Epithelial cell of proximal tubule (primary cell): ENCODE measurements around the gene NRN1. TPM values are rescaled to one million over a fixed set of nuclear protein-coding genes. Genes with fewer than 3 reads are reported as not detected.

Experiments
- DNase-seq: peaks from one replicate; pipeline ENCODE4 v3.0.0-alpha.2; 2011; ENCODE audit warnings: low read depth
- H3K4me3 ChIP-seq: 2 replicates; pipeline ENCODE4 v1.5.1; 2011; ENCODE audit warnings: low read depth, mild to moderate bottlenecking, low read length
- CTCF ChIP-seq: conservative IDR thresholded peaks from 2 replicates; pipeline ENCODE4 v1.5.1; 2012; ENCODE audit warnings: low read depth, mild to moderate bottlenecking, low read length
- total RNA-seq: library from RNA; depleted of rRNA; stranded (reverse); fragments of >200 nt; gene quantifications from 2 replicates; pipeline ENCODE4 v1.2.3, GENCODE V29; 2015

Gene NRN1
- total RNA-seq, 1 donor from 2014 or later = 1.1 TPM

GRCh38 chr6:6002005-6002847, 4.5 kb downstream of the NRN1 start:
- TF ChIP-seq CTCF = no peak

GRCh38 chr6:6001443-6001842, 5.3 kb downstream of the NRN1 start:
- TF ChIP-seq CTCF = no peak
- no peak for DNase-seq
- H3K4me3 ChIP-seq = no peak overlapping the region

More at GRCh38 chr6:6002005-6002847, 4.5 kb downstream of the NRN1 start:
- H3K4me3 ChIP-seq = no peak overlapping the region
- no peak for DNase-seq

- no peak overlapping the region for H3K4me3 ChIP-seq
- no peak for TF ChIP-seq CTCF
- DNase-seq = no peak
Observed at GRCh38 chr6:5999688-6000608, 6.8 kb downstream of the NRN1 start.

- no peak for DNase-seq
- no peak for TF ChIP-seq CTCF
- H3K4me3 ChIP-seq = no peak overlapping the region
Observed at GRCh38 chr6:5998711-5999687, 7.7 kb downstream of the NRN1 start.

- no peak for DNase-seq
- no peak overlapping the region for H3K4me3 ChIP-seq
- no peak for TF ChIP-seq CTCF
Observed at GRCh38 chr6:5998236-5998635, 8.5 kb downstream of the NRN1 start.

- DNase-seq = no peak
- peak overlapping the region; percentile 63 for H3K4me3 ChIP-seq
- TF ChIP-seq CTCF = no peak
Observed at GRCh38 chr6:5997420-5997987, 9.2 kb downstream of the NRN1 start.
